Stimulated activated CD4-positive, alpha-beta T cell treated with anti-CD3 and anti-CD28 coated beads, Interleukin-4, amount 100 ng/mL, for 48 hours (primary cell): Measurements from ENCODE around the gene LRRC51.
"Not testable (repeated sequence)": the region's sequence is repeated elsewhere in the genome, so short reads cannot be mapped to it uniquely, and the experiment has no call there.

Experiments
- DNase-seq, 2 donors: peaks; one replicate each; pipeline ENCODE4 v3.0.0-alpha.2; 2020; ENCODE audit warnings: low read depth in 2 of 2

LRRC51 gene

GRCh38 chr11:72140661-72141060 is 60.0 kb downstream of the LRRC51 start:
- DNase-seq: no peak

GRCh38 chr11:72141066-72141465 is 60.4 kb downstream of the LRRC51 start:
- peak in 1 of 2 donors; percentile 31 for DNase-seq

GRCh38 chr11:72142086-72142485 is 61.4 kb downstream of the LRRC51 start:
- not testable (repeated sequence) for DNase-seq

- not testable (repeated sequence) for DNase-seq
Measured at GRCh38 chr11:72142543-72142942, 61.9 kb downstream of the LRRC51 start.

DNA sequence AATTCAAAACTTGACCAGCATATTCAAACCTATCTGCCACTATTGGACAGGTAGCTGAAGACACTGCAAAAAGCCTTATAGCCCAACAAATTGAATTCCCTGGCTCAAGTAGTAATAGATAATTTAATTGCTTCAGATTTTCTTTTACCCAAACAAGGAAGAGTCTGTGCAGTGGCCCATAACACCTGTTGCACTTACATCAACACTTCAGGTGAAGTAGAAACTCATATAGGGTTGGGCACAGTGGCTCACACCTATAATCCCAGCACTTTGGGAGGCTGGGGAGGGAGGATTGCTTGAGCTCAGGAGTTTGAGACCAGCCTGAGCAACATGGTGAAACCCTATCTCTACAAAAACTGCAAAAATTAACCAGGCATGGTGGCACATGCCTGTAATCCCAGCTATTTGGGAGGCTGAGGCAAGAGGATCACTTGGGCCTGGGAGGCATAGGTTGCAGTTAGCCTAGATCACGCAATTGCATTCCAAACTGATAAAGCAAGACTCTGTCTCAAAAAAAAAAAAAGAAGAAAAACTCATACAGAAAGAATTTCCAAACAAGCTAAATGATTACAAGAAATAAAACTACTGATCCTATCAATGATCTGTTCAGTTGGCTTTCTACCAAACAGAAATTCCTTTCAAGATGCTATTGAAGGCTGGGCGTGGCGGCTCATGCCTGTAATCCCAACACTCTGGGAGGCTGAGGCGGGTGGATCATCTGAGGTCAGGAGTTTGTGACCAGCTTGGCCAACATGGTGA is 64.3 kb downstream of the LRRC51 start:
- no peak for DNase-seq
